NCI-H526 treated with DMSO at 0.1 percent for 48 hours (cell line): ENCODE data around the gene TFDP1.

Experiments used
- DNase-seq: peaks from one replicate; lab custom pipeline; 2025; lab: John Stamatoyannopoulos, UW

Gene TFDP1

DNA sequence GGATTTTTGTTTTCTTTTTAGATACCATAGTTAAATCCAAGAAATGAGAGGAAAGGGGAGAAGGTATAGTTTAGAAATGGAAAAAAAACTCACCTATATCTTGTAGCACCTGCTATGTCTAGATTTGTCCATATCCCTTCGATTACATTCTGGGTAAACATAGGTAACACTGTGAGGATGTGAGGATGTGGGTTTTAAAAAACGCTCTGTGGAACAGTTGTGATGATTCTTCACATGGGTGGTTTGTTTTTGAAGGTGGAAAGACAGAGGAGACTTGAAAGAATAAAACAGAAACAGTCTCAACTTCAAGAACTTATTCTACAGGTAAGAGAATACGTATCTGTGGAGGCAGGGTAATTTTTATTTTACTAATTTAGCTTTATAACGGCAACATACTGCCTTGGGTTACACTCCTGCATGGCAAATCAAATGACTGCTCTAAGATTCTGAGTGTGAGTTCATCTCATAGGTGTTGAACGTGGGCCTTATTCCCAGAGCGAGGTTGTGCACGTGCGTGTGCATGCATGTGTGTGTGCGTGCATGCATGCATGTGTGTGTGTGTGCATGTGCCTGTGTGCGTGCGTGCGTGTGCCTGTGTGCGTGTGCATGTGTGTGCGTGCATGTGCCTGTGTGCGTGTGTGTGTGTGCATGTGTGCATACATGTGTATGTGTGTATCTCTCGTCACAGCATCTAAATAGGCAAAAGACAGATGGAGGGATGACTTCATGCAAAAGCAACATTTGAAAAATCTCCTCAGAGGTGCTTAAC lies 49.9 kb downstream of the TFDP1 start:
- no peak for DNase-seq

DNA sequence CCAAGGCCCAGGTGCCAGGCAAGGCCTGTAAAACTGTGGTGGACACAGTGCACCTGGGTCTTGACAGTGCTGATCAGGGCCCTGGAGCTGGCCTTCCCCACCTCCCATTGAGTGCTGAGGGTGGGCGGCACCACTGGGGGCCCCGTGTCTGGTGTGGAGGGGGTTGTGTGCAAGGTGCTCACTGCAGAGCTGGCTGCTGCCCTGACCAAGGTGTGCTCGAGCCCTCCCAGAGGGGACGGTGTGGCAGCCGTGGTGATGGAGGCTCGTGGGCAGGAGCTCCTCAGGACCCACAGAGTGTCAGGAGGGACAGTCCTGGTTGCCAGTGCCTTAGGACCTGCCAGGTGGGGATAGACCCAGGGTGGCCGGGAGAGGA lies 50.5 kb downstream of the TFDP1 start:
- DNase-seq: no peak

DNA sequence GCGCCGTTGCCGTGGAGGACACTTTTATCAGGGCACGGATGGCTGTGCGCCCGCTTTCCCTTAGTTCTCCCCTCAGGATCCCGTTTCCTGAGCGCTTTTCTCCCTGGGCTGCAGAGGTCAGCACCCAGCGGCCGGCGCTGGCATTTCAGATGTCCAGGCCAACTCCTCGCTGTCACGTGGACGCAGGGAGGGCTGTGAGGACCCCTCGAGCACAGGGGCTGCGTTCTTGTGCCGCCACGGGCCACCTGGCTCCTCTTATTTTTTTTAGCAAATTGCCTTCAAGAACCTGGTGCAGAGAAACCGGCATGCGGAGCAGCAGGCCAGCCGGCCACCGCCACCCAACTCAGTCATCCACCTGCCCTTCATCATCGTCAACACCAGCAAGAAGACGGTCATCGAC lies 51.2 kb downstream of the TFDP1 start:
- no peak for DNase-seq

DNA sequence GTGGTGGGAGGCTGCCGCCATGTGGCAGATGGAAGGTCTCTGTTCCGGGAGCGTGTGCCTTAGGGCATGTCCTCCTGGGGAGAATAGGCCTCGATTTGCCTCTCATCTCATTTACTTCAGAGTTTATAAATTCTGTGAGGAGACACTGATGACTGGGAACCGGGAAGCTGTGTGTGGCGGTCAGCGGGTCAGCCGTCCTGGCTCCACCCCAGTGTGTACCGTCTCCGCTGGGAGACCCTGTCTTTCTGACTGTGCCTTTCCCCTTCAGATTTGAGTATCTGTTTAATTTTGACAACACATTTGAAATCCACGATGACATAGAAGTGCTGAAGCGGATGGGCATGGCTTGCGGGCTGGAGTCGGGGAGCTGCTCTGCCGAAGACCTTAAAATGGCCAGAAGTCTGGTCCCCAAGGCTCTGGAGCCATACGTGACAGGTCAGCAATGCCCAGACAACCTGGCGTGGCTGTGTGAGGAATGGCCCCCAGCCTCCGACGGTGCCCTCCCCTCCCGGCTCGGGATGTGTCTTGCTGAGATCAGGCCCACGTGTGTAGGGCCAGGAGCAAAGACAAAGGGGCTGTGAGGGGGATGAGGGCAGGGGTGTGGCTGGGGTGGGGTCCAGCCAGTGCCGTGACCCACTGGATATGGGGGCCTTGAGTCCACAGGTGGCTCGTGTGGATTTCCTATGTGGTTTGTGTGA lies 51.9 kb downstream of the TFDP1 start:
- DNase-seq: no peak

DNA sequence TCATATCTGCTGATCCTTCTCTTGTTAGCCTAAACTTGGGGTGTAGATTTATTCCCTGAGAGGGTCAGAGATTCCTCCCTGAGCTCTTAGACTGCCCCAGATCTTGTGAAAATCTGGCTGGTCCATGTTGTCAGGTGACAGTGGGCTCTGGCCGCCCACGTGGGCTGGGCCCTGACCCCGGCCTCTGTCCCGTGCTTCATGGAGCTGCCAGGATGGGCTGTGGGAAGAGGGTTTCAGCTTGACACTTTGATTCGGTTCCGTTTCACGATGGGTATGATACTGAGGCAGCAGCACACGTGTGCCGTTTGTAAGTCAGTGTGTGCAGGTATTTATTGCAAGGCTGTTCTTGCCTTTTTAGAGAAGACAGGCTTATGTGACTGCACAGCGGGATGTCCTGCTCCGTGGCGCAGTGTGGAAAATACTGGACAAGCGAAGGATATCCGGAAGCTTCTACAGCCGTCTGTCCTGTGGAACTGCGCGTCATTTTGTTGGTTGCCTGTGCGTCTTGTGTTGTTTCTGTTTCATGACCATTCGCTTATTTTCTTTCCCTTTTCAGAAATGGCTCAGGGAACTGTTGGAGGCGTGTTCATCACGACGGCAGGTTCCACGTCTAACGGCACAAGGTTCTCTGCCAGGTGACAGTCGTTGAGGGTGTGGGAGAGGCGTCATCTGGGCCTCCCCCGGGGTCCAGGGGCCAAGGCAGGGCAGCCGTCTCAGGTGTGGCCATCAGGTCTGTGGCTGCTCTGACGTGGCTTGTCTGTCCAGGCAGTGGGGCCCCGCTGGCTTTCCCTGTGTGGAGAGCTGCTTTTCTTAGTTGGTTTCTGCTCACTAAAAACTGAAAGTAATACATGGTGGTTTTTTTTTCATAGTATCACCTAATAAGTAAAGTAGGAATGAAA lies 53.0 kb downstream of the TFDP1 start:
- DNase-seq: no peak

DNA sequence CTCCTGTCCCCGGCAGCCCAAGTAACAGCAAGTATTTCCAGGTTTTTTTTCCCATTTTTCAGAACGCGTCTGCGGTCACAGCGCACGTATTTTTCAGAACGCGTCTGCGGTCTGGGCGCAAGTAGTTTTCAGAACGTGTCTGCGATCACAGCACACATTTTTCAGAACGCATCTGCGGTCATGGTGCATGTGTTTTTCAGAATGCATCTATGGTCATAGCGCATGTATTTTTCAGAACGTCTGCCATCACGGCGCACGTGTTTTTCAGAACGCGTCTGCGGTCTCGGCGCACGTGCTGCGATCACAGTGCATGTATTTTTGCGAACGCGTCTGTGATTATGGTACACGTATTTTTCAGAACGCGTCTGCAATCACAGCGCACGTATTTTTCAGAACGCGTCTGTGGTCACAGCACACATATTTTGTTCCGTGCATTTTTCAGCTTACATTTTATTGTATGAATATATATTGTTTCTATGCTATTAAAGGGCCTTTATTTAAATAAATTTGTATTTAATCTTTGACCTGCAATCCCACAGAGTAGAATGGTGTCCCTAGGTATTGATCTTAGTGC lies 53.7 kb downstream of the TFDP1 start:
- DNase-seq: no peak

DNA sequence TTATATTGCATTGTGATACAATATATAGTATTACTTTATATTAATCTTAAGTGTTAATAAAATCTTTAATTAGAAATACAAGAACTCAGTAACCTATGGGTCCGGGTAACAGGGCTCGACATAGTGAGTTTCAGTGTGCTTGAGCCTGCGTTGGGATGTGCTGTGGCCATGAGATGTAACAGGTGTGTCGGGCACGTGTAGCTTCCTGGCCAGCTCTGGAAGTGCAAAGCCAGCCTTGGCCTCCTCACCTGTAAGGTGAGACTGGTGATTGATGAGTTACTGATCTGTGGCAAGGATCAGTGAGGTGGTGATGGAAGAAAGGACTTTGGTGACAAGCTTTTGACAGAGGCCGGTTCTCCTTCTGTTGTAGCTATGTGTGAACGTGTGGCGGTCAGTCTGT lies 54.3 kb downstream of the TFDP1 start:
- DNase-seq: no peak

DNA sequence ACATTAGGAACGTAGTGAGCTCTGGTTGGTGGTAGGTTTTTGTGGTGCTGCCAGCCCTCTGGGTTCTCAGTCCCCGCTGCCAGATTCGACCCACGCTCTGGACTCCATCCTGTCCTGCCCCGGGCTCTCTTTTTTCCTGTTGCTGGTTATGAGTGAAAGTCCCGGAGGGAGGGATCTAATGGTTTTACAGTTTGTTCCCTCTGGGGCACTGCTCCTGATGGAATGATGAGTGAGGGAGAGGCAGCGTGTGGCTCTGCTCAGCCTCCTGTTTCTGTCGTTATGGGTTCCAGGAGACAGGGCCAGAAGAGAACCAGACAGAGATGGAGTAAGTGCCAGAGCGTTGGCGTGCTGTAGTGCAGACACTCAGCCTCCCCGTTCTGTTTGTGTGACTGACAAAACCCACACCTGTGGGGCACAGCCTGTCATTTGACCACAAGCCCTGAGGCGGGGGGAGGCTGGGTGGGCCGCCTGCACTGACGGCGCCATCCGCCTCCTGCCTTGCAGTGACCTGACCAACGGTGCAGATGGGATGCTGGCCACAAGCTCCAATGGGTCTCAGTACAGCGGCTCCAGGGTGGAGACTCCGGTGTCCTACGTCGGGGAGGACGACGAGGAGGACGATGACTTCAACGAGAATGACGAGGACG lies 55.2 kb downstream of the TFDP1 start:
- DNase-seq: no peak

DNA sequence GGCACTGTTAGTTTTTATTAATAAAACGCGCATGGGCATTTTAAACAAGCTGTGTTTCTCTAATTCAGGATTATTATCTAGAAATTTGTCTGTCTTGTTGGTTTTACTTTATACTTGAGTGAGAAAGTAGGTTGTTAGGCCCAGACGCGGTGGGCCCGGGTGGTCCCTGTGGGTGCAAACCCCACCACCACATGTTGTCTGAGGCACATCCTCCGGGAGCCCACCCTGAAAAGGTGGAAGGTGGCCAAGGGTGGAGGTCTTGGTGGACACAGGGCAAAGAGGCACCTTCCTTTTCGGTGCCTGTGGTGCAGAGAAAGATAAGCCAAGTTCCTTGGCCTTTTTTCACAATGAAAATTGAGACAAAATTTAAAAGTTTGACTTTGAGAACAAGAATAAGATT lies 56.9 kb downstream of the TFDP1 start:
- DNase-seq: no peak

DNA sequence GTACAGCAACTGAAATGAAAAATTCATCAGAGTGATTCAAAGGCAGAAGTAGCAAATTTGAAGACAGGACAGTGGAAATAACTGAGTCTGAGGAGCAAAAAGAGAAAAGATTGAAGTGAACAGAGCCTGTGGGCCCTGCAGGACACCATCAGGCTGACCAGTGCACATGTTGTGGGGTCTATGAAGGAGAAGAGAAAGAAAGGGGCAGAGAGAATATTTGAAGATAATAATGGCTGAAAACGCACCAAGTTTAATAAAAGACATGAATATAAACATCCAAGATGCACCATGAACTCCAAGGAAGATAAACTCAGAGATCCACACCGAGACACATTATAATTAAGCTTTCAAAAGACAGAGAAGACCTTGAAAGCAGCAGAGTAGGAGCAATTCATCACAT lies 58.0 kb downstream of the TFDP1 start:
- DNase-seq: no peak

DNA sequence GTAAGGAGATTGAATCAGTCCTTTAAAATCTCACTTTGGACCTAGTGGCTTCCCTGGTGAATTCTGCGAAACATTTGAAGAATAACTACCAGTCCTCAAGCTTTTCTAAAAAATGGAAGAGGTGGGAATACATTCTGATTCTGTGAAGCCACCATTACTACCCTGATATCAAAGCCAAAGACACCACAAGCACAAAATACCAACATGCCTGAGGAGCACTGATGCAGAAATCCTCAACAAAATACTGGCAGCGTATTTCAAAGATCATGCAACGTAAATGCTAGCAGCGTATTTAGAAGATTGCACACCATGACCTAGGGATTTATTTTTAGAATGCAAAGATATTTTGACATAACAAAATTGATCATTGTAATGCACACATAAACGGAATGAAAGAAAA lies 59.0 kb downstream of the TFDP1 start:
- no peak for DNase-seq

DNA sequence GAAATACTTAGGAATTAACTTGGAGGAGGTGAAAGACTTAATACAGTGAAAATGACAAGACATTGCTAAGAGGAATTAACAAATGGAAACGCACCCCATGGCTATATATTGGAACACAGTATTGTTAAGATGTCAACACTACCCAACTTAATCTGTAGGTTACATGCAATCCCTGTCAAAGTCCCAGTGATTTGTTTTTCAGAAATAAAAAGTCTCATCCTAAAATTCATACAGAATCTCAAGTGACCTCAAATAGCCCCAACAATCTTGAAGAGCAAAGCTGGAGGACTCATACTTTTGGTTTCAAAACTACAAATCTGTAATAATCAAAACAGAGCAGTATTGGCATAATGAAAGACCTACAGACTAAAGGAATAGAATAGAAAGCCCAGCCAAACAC lies 60.2 kb downstream of the TFDP1 start:
- no peak for DNase-seq

DNA sequence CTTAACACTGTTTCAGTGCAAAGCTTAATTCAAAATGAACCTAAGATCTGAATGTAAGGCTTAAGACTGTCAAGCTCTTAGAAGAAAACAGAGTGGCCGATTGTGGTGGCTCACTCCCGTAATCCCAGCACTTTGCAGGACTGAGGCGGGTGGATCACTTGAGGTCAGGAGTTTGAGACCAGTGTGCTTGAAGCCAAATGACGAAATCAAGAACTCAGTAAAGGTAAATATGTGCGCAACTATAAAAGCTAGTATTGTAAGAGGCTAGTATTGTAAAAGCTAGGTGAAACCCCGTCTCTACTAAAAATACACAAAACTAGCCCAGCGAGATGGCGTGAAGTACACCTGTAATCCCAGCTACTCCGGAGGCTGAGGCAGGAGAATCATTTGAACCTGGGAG lies 60.8 kb downstream of the TFDP1 start:
- no peak for DNase-seq

DNA sequence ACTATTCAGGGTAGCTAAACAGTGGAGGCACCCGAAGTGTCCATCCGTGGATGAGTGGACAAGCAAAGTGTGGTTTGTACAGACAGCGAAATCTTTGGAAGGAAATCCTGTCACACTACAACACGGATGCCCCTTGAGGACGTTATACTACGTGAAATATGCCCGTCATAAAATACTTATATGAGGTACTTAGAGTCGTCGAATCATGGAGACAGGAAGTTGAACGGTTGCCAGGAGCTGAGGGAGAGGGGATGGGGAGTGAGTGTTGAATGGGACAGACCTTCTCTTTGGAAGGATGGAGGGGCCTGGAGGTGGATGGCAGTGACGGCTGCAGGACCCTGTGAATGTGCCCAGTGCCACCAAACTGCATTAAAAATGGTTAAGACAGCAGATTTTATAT lies 61.8 kb downstream of the TFDP1 start:
- no peak for DNase-seq

DNA sequence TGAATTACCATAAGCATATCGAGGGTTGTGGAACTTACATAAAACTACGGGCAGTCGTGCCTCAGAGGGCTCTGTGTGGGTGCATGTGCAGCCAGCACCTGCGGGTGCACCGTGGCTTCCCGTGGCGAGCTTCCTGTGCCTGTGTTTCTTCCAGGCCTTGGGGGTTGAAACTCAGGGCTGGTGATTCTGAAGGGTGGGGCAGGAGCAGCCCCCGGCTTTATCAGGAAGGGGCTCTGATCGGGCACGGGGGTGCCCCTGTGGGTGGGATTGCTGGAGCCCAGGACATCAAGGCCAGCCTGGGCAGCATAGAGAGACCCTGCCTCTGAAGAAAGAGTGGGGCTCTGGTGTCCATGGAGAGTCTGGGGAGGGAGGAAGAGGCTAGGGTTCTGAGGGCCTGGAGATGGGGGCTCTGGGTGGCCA lies 62.4 kb downstream of the TFDP1 start:
- no peak for DNase-seq

DNA sequence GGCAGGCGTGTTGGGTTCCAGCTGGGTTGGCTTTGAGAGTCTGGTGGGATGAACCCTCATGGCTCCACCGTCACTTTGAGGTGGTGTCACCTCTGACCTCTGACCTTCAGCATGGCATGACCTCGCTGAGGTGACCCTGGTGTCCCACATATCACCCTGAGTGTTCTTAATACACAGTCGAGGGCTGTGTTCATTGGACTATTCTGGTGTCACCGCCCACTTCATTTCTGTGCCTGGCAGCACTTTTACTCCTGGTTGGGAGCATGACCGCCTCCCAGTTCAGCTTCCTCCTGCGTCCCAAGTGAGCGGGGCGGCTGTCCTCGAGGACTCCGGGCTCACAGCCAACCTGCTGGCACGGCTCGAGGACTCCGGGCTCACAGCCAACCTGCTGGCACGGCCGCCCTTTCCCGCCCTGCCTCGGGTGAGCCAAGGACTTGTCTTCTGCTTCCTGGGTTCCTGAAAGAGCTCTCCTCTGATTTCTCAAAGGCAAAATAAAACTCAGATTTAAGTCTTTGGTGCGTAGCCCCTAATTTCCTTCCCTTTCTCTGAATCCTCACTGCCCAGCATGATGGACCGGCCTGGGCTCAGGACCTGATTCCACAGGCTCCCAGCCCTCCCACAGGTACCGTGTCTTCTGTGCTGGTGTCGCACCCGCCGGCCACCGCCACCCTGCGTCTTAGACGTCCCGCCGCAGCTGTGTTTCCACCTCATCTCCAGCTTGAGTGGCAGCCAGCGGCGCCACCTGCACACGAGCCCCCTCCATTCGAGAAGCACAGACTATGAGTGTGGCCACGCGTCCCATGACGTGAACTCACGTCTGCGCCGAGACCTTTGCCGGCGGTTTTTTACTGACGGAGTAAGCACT lies 63.0 kb downstream of the TFDP1 start:
- no peak for DNase-seq

DNA sequence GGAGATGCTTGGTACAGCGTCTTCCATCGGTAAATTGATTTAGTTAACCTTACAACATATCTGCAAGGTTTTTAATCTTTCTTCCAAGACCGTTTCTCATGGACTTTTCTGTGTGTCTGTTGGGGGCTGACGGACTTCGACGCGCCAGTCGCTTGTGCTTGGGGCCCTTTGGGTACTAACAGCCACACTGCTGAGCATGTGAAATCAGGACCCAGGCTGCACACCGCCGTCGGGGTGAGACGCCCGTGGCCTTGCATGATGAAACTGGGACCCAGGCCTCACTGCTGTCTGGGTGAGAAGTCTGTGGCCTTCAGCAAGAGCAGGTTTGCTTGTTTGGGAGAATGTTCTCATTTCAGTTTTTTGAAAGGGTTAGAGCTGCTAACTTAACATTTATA lies 63.7 kb downstream of the TFDP1 start:
- DNase-seq: no peak

DNA sequence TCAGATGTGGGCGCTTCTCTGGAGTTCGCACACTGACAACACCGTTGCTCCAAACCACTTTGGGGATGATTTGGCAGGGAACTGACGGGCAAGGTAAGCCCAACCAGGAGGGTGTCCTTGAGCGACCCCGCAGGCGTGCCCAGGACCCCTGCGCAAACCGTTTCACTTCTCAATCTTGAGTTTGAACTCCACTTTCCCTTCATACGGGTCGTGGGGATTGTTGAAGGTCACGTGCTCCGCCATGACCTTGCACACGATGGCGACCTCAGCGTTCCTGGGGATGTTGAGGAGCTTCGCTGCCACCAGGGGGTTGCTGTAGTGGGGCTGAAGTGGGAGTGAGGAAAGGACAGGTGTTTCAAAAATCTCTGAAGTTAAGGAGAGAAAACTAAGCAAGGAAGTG lies 64.7 kb downstream of the TFDP1 start:
- no peak for DNase-seq

DNA sequence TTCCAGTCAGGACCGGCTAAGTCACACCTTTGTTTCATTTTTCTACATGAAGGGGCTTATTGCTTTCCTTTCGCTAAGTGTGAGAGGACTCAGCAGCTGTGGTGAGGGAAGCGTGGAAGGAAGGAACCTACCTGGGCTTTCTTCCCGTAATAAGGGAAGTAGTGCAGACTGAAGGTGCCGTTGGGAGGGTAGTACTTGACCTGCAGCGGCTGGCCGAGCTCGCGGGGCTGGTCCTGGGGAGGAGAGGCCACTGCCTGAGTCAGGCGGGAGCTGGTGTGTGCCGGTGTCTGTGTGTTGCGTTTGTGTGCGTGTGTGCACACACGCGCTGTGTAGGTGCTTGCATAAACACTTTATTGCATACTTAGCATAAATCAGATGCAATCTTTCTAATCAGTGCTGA lies 65.7 kb downstream of the TFDP1 start:
- no peak for DNase-seq

DNA sequence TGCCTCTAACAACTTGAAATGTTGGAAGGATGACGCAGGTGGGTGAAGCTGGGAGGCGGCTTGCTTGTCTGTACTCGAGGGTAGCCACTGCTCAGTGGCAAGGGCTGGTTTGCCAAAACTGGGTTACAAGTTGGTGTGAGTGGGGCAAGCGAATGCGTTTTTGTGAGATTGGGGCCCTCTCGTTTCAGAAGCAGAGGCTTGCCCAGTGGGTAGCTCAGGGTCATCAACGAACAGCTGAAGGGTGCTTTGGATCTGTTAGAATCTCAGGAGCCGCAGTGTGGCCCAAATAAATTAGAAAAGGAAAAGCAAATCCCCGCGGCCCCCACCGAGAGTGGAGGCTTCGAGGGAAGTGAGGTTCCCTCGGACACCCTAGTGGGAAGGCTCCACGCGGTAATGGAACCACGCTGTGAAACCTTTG lies 66.2 kb downstream of the TFDP1 start:
- no peak for DNase-seq
